HUES48 (cell line): ENCODE results near the gene SC5D.

Source experiments
- H3K27ac ChIP-seq: one replicate; pipeline ENCODE4 v1.7.0; 2013; ENCODE audit warnings: low read depth, low read length, inconsistent platforms
- H3K27me3 ChIP-seq: 2 replicates; pipeline ENCODE4 v1.6.1; 2013; ENCODE audit warnings: mild to moderate bottlenecking, low read length; ENCODE audit not compliant: control insufficient read depth, insufficient read depth
- H3K36me3 ChIP-seq: 2 replicates; pipeline ENCODE4 v1.6.1; 2013; ENCODE audit warnings: low read length; ENCODE audit not compliant: control insufficient read depth, insufficient read depth
- H3K4me1 ChIP-seq: 2 replicates; pipeline ENCODE4 v1.6.1; 2013; ENCODE audit warnings: mild to moderate bottlenecking, low read length; ENCODE audit not compliant: control insufficient read depth, insufficient read depth
- H3K4me3 ChIP-seq: 2 replicates; pipeline ENCODE4 v1.5.1; 2013; ENCODE audit warnings: mild to moderate bottlenecking, low read depth, low read length
- H3K9ac ChIP-seq: 2 replicates; pipeline ENCODE4 v1.6.1; 2013; ENCODE audit warnings: mild to moderate bottlenecking, low read depth, low read length, moderate library complexity
- H3K9me3 ChIP-seq: 2 replicates; pipeline ENCODE4 v1.6.1; 2013; ENCODE audit warnings: low read length; ENCODE audit not compliant: control insufficient read depth, insufficient read depth

Gene SC5D

GRCh38 chr11:121257289-121257688 lies 35.3 kb upstream of the SC5D start:
- Histone ChIP-seq H3K9ac (no peak overlapping the region), H3K4me3 (no peak overlapping the region), H3K27ac (no peak overlapping the region), H3K9me3 (peaks cover 7% of the 10 kb centered on the region), H3K4me1 (peaks cover 15% of the 10 kb centered on the region), H3K36me3 (no peaks in the 10 kb centered on the region), H3K27me3 (no peaks in the 10 kb centered on the region)

- no peaks in the 10 kb centered on the region for H3K27me3 ChIP-seq
- H3K36me3 ChIP-seq: no peaks in the 10 kb centered on the region
- no peak overlapping the region for H3K4me3 ChIP-seq
- no peak overlapping the region for H3K9ac ChIP-seq
- H3K27ac ChIP-seq: no peak overlapping the region
- H3K4me1 ChIP-seq: peaks cover 15% of the 10 kb centered on the region
- peaks cover 7% of the 10 kb centered on the region for H3K9me3 ChIP-seq
Measured at GRCh38 chr11:121257976-121258375, 34.6 kb upstream of the SC5D start.

- H3K36me3 ChIP-seq: no peaks in the 10 kb centered on the region
- H3K4me1 ChIP-seq: peaks cover 11% of the 10 kb centered on the region; the same call in 1 of the 2 replicates
- no peak overlapping the region for H3K4me3 ChIP-seq
- no peaks in the 10 kb centered on the region; the same call in 1 of the 2 replicates for H3K9me3 ChIP-seq
- no peak overlapping the region for H3K27ac ChIP-seq
- H3K27me3 ChIP-seq: no peaks in the 10 kb centered on the region
- no peak overlapping the region for H3K9ac ChIP-seq
Measured at GRCh38 chr11:121265586-121265985, 27.0 kb upstream of the SC5D start.

- no peak overlapping the region for H3K9ac ChIP-seq
- no peaks in the 10 kb centered on the region for H3K36me3 ChIP-seq
- no peak overlapping the region for H3K4me3 ChIP-seq
- H3K4me1 ChIP-seq: peaks cover 11% of the 10 kb centered on the region; the same call in 1 of the 2 replicates
- H3K9me3 ChIP-seq: no peaks in the 10 kb centered on the region; the same call in 1 of the 2 replicates
- H3K27me3 ChIP-seq: no peaks in the 10 kb centered on the region
- H3K27ac ChIP-seq: no peak overlapping the region
Measured at GRCh38 chr11:121268581-121268980, 24.0 kb upstream of the SC5D start.

- peaks cover 11% of the 10 kb centered on the region; the same call in 1 of the 2 replicates for H3K4me1 ChIP-seq
- H3K4me3 ChIP-seq: no peak overlapping the region
- no peaks in the 10 kb centered on the region for H3K36me3 ChIP-seq
- H3K9ac ChIP-seq: no peak overlapping the region
- H3K27ac ChIP-seq: no peak overlapping the region
- no peaks in the 10 kb centered on the region for H3K27me3 ChIP-seq
- no peaks in the 10 kb centered on the region for H3K9me3 ChIP-seq
Measured at GRCh38 chr11:121270001-121270678, 22.4 kb upstream of the SC5D start.

GRCh38 chr11:121274332-121274991 lies 18.1 kb upstream of the SC5D start:
- no peak overlapping the region for H3K27ac ChIP-seq

GRCh38 chr11:121281698-121282097 lies 10.9 kb upstream of the SC5D start:
- H3K4me3 ChIP-seq: no peak overlapping the region
- no peak overlapping the region for H3K9ac ChIP-seq
- no peaks in the 10 kb centered on the region for H3K27me3 ChIP-seq
- H3K4me1 ChIP-seq: 0 out of 2 replicates have a peak, but pooled peaks cover 4% of the 10 kb centered on the region
- H3K36me3 ChIP-seq: no peaks in the 10 kb centered on the region
- H3K9me3 ChIP-seq: 0 out of 2 replicates have a peak, but pooled peaks cover 3% of the 10 kb centered on the region
- H3K27ac ChIP-seq: no peak overlapping the region

More at GRCh38 chr11:121274332-121274991, 18.1 kb upstream of the SC5D start:
- Histone ChIP-seq H3K27me3 (no peaks in the 10 kb centered on the region), H3K36me3 (no peaks in the 10 kb centered on the region), H3K4me1 (0 out of 2 replicates have a peak, but pooled peaks cover 11% of the 10 kb centered on the region), H3K4me3 (no peak overlapping the region), H3K9ac (no peak overlapping the region), H3K9me3 (no peaks in the 10 kb centered on the region)

- no peaks in the 10 kb centered on the region for H3K36me3 ChIP-seq
- H3K9me3 ChIP-seq: 0 out of 2 replicates have a peak, but pooled peaks cover 3% of the 10 kb centered on the region
- H3K27ac ChIP-seq: no peak overlapping the region
- H3K9ac ChIP-seq: no peak overlapping the region
- H3K4me3 ChIP-seq: no peak overlapping the region
- no peaks in the 10 kb centered on the region for H3K4me1 ChIP-seq
- no peaks in the 10 kb centered on the region for H3K27me3 ChIP-seq
Measured at GRCh38 chr11:121282386-121282785, 10.2 kb upstream of the SC5D start.

- no peak overlapping the region for H3K27ac ChIP-seq
- no peak overlapping the region for H3K9ac ChIP-seq
Measured at GRCh38 chr11:121282886-121283502, 9.6 kb upstream of the SC5D start.

GRCh38 chr11:121291319-121291718 lies 1.3 kb upstream of the SC5D start:
- no peaks in the 10 kb centered on the region for H3K27me3 ChIP-seq
- H3K9me3 ChIP-seq: no peaks in the 10 kb centered on the region
- peaks cover 3% of the 10 kb centered on the region; the same call in 1 of the 2 replicates for H3K36me3 ChIP-seq
- H3K4me3 ChIP-seq: no peak overlapping the region
- no peak overlapping the region for H3K27ac ChIP-seq
- H3K4me1 ChIP-seq: peaks cover 25% of the 10 kb centered on the region
- H3K9ac ChIP-seq: no peak overlapping the region

More at GRCh38 chr11:121282886-121283502, 9.6 kb upstream of the SC5D start:
- H3K27me3 ChIP-seq: no peaks in the 10 kb centered on the region
- H3K9me3 ChIP-seq: 0 out of 2 replicates have a peak, but pooled peaks cover 3% of the 10 kb centered on the region
- H3K4me3 ChIP-seq: no peak overlapping the region
- no peaks in the 10 kb centered on the region for H3K36me3 ChIP-seq
- no peaks in the 10 kb centered on the region for H3K4me1 ChIP-seq
